Embryonic facial prominence (tissue), 1 donor: Measurements from ENCODE around the gene ELL2.
"Not testable (repeated sequence)": the region's sequence is repeated elsewhere in the genome, so short reads cannot be mapped to it uniquely, and the experiment has no call there.

Experiments
- DNase-seq: peaks from one replicate; pipeline ENCODE4 v3.0.0-alpha.2; 2016; ENCODE audit errors: extremely low spot score

The ELL2 gene

DNA sequence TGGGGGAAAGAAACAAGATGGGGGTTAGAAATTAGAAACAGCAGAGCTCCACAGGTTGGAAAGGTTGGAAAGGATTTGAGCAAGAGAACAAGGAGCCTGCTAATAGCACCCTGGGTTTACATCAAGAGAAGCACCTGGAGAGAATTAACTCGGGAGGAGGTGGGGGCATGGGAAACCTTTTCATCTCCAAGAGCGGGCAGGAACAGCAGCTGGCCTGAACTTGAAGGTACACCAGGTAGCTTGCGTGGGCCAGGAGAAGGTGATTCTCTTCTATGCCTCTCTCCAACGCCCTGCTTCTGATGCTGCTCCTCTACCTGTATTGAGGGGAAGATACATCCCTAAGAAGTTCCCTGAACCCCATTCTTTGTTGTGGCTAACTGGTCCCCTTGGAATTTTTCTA lies 102.0 kb downstream of the ELL2 start:
- DNase-seq = no peak

DNA sequence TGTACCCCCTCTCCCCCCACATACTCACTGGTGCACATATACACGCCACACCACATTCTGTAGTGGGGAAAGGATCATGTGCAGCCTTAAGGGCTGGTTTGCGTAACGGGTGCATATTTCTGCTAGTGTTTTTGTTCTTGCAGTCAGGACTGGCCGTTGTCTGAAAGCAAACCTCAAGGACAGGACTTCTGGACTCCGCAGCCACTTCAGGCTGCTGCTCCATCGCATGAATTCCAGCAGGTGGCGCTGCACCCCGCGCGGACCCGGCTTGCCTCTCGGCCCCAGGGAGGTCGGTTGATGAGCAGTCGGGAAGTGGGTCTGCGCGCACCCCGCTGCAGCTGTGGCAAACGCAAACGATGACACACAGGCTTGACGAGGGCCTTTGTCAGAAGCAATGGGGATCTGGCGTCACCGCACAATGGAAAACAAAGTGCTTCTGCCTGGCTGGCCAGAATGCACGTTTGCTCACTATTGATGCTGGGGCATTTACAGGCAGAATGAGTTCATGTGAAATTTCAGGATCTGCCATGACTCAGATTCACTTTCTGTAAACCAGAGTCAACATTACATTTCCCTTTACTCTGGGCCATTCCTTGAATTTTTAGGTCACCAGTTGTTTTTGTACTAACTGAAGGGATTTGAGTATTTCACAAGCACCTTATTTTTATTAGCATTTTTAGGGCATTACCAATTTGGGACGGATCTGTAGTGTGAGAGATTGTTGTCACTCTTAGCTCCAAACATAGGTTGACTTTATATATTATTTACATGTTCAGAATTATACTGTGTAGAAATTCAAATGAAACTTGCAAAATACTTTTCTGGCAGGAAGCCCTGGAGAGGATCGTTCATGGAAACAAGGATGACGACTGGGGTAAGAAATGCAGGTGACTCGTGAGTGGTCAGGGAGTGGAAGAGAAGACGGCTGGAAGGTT lies 102.7 kb downstream of the ELL2 start:
- DNase-seq = peak; percentile 61

GRCh38 chr5:95858023-95858461 lies 103.6 kb downstream of the ELL2 start:
- no peak for DNase-seq

DNA sequence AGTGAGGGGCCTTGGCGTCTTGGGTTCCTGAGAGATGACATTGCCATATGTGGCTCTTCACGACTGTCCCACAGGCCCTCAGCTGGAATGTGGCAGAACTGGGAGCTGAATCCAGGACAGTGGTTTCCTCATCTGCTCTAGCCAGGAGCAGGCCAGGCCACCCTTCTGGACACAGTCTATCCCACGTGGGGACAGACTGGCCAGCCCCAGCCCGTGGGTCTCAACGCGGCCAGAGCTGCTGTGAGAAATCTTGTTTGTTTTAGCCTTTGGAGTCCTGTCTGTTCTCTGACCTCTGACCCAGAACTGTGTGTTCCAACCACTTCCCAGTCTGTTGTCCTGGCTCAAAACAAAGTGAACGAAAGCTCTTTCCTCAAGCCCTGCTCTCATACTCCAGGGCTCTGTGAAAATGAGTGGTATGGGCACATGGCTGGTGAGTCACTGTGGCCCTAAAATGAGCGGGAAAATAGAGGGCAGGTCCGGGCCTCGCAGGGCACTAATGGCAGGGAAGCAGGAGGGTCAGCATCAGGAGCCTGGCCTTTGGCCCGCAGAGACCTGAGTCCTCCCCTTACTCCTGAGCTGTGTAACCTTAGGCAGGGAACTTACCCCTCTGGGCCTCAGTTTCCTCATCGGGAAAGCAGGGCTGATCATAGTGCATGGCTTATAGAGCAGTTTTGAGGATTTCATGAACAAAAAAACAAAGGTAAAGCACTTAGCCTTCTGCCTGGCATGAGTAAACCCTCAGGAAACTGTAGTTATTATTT lies 104.3 kb downstream of the ELL2 start:
- DNase-seq = no peak

DNA sequence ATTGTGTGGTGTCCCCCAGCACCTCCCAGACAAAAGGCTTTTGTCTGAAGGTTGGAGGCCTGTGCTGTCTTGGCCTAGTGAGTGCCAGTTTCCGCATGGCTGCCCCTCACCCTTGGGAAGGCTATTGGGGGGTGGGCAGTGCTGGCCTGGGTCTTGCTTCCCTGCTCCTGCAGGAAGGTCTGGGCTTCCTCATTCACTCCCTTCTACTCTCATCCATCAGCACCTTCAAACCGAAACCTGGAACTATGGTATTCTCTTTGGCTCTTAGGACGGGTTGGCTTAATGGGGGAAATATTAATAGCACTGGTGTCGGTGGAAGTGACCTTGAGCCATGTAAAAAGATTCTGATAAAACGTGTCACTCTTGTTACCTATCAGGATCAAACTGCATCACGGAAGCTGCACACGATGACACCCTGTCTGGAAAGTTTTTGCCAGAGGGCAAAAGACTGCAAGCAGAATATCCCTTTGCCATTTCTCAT lies 105.1 kb downstream of the ELL2 start:
- DNase-seq = no peak

DNA sequence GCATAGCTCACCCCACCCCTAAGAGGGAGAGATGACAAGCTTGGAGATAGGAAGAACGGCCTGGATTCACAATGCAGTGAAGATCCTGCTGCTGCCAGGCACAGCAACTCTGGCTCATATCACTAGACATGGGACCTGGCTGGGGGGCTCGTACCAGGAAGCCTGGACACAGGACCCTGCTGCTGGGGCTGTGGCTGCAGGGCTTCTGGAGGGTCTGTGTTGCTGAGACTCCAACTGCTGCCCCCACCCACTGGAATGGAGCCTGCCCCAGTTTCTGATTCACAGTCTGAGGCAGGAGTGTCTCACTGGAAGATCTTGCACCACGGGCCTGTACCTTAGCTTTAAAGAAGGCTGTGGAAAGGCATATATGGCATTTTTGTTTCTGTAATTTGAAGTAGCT lies 108.2 kb downstream of the ELL2 start:
- no peak for DNase-seq

- no peak for DNase-seq
Observed at GRCh38 chr5:95852567-95852966, 109.1 kb downstream of the ELL2 start.

GRCh38 chr5:95851141-95851540 lies 110.5 kb downstream of the ELL2 start:
- DNase-seq = not testable (repeated sequence)

DNA sequence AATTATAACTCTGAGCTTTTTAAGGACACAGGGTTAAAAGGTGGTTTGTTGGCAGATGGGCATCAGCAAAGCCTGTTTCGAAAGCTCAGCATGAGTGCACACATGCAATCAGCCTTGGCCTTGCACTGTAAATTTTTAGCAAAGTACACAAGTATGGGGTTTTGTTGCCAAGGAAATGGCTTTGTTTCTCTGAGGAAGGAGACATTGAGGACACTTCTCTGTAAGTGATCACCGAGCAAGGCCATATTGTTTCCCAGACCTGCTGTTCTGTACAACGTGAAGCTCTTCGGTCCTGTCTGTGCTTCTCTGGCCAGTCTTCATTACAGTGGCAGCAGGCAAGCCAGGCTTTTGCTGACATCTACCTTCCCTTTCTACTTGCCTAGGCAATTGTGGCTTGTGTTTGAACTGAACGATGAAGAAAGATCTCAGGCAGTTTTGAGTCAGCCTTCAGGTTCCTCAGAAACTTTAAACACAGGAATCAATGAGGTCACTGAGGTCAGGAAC lies 111.2 kb downstream of the ELL2 start:
- no peak for DNase-seq

DNA sequence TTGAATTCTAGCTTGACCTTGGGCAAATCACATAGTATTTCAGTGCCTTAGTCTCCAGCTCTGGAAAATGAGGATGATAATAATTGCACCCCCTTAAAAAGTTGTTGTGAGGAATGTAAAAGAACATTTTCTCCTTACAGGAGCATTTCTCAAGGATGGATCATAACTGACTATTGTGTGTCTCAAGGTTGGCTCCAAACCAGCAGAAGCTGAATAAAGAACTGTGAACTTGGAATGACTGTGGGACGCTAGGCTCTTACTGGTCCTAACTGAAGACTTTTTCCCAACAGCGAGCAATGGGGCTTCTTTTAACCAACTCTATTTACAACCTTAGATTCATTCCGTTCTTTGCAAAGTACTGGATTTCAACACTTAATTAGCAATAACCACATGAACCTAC lies 113.0 kb downstream of the ELL2 start:
- DNase-seq = no peak

DNA sequence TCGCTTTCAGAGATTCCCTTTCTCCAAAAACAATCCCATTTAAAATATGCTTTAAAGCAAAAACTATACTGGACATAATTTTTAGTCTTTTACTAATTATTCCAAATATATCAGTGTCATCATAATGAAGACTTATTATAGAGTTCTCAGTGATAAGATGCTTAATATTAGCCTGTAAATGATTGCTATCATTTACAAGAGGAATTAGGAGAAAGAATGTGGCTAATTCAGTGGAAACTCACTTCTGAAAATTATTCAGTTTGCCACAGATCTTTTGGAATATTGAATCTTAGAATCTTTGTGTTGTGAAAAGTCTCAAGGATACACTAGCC lies 114.4 kb downstream of the ELL2 start:
- no peak for DNase-seq

GRCh38 chr5:95846554-95847260 lies 114.9 kb downstream of the ELL2 start:
- DNase-seq = peak; percentile 65

DNA sequence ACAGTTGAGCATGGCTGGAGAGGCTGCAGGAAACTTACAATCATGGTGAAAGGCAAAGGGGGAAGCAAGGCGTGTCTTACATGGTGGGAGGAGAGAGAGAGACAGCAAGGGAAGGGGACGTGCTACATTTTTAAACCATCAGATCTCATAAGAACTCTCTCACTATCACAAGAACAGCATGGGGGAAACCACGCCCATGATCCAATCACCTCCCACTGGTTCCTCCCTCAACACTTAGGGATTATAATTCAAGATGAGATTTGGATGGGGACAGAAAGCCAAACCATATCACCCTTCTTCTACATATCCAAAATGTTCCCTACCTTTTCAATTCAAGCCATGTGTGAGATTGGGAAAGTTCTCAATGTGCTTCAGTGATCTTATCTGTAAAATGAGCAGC lies 116.3 kb downstream of the ELL2 start:
- DNase-seq = no peak

- no peak for DNase-seq
Observed at GRCh38 chr5:95843733-95844223, 117.9 kb downstream of the ELL2 start.

- DNase-seq = no peak
Observed at GRCh38 chr5:95842854-95843544, 118.7 kb downstream of the ELL2 start.

DNA sequence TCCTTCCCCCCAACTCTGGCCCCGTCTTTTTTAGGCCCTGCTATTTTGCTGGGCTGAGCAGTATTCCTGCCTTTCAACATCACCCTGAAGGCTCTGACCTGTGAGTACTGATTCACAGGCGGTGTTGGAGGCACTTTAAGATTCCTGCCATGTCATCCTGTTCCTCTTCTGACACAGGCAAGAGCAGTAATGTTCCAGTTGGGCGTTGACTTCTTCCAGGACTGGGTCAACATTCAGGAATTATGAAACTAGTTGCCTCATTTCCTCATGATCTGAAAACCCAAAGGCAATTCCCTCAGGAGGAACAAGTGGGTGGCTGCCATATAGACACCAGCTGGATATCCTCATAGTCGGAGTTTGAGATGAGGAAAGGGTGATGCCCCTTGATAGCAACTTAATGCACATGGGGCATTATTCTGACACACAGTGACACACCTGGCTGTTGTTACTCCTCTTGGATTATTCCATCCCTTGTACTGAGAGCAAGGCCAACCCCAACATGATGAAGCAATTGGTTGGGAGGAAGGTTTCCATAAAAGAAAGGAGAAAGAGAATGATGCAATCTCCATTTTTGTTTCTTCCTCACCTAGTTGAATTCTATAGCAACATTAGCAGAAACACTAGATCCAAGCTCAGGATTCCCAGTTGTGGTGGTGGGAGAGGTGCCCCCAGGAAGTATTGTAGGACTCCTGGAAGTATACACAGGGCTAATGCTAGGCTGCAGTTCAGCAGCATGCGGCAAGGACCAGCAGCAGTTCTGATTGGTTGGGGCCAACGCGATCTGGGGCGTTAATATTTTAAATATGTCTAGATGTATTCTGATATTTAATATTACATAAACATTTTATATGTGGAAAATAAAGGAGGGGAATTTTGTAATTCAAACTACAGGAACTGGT lies 119.5 kb downstream of the ELL2 start:
- DNase-seq = no peak

GRCh38 chr5:95840956-95841705 lies 120.5 kb downstream of the ELL2 start:
- no peak for DNase-seq

DNA sequence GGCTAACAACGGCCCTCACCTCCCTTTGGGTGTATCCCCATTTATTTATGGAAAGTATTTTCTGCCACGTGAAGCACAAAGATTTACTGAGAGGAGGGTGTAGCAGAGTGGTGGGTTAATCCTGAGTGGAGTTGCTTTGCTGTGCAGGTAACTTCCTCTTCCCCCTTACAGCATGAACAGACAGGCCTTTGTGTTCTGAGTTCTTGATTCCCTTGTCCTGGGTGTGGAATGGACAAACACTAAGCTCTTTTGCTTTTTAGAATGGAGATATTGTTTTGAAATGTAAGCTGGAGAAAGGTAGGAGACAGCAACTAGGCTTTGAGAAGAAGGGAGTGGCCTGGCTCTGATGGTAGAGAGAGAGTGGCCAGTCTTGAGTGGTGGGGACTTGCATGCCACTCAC lies 122.0 kb downstream of the ELL2 start:
- no peak for DNase-seq

DNA sequence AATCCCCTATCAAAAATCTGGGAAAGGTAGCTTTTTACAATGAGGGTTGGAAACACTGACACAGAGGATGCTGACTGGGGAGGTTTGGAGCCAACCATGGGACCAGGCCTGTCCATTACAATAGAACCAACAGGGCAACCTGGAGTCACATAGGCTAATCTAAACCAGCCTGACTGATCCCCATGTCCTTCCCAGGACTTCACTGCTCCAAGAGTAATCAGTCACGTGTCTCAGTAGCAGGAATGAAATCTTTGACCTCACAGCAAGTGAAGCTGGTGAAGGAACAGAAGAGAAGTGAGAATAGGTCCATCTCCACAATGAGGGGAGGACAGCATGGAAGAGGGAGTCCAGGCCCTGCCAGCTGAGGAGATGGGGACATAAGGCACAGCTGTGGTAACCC lies 123.1 kb downstream of the ELL2 start:
- DNase-seq = no peak
